Esophagus squamous epithelium (tissue), 5 donors: Measurements from ENCODE around the gene PLTP. TPM values are rescaled to one million over a fixed set of nuclear protein-coding genes. Genes with fewer than 3 reads are reported as not detected.
A peak's percentile ranks its signal among the peaks of the same experiment; 100 is the strongest.

Experiments
- DNase-seq: peaks from one replicate; lab custom pipeline; 2025; lab: John Stamatoyannopoulos, UW
- H3K27ac ChIP-seq, 4 donors: fragments of 200-600 bp; sonication (generic); one replicate each; pipeline ENCODE4 v1.5.1; 2016 to 2019; ENCODE audit warnings: mild to moderate bottlenecking in 1 of 4
- H3K27me3 ChIP-seq, 4 donors: fragments of 200-600 bp; sonication (generic); 1 replicate in 3 of 4; 2 replicates in 1 of 4; pipeline versions ENCODE4 v1.5.1 to v1.6.0; 2017 to 2021; ENCODE audit warnings: antibody characterized with exemption in 1 of 4
- H3K36me3 ChIP-seq, 3 donors: fragments of 200-600 bp; sonication (generic); one replicate each; pipeline ENCODE4 v1.5.1; 2016 to 2019
- H3K4me1 ChIP-seq, 3 donors: fragments of 200-600 bp; sonication (generic); one replicate each; pipeline ENCODE4 v1.5.1; 2017 to 2019
- H3K4me3 ChIP-seq, 4 donors: fragments of 200-600 bp; sonication (generic); 1 replicate in 3 of 4; 2 replicates in 1 of 4; pipeline ENCODE4 v1.5.1; 2016 to 2019; ENCODE audit warnings: mild to moderate bottlenecking in 2 of 4, moderate library complexity in 1 of 4
- H3K9me3 ChIP-seq, 3 donors: fragments of 200-600 bp; sonication (generic); one replicate each; pipeline ENCODE4 v1.5.1; 2016 to 2019
- CTCF ChIP-seq, 6 experiments: fragments of 450-650 bp in 4 of 6; fragments of 200-600 bp in 2 of 6; sonication (generic) in 2 of 6; IDR thresholded peaks; one replicate each; pipeline ENCODE4 v1.5.1; 2016 to 2019; ENCODE audit warnings: antibody characterized with exemption in 6 of 6, mild to moderate bottlenecking in 4 of 6, moderate library complexity in 4 of 6
- POLR2A ChIP-seq, 4 donors: fragments of 450-650 bp; IDR thresholded peaks; one replicate each; pipeline ENCODE4 v1.6.1; 2017; ENCODE audit warnings: antibody characterized with exemption in 4 of 4, mild to moderate bottlenecking in 4 of 4, moderate library complexity in 3 of 4
- WGBS, 2 donors: methylation state at CpG; one replicate each; pipeline ENCODE4 v1.1.5; 2018; 5-methylcytosine and 5-hydroxymethylcytosine counted together
- intact Hi-C: fragments of 100-400 bp; cut with DNase I; formaldehyde crosslinking; loops from one replicate; pipeline ENCODE4 v1.15.0; 2022
- total RNA-seq, 4 donors: library from RNA; depleted of rRNA; stranded (reverse); fragments of >200 nt; gene quantifications; one replicate each; pipeline ENCODE4 v1.1.0, GENCODE V29; 2016
- donor health status: DM: yes; HTN: yes; CAD: no.

Gene PLTP
- total RNA-seq, 4 donors from 2014 or later, result 5.9 to 248 (median 92.6) TPM

GRCh38 chr20:45950330-45950646 lies 38.3 kb upstream of the PLTP start:
- Histone ChIP-seq H3K4me1 (peaks cover 13 to 69% (median 26%) of the 10 kb centered on the region in 3 donors), H3K36me3 (peaks cover 51 to 91% (median 59%) of the 10 kb centered on the region in 3 donors), H3K27me3 (no peaks in the 10 kb centered on the region), H3K27ac (peak overlapping the region in 1 of 4 donors; percentile 21), H3K9me3 (no peaks in the 10 kb centered on the region), H3K4me3 (no peak overlapping the region)
- intact Hi-C loops, result no loop called here
- 49% methylated on average over 5 of the region's 9 CpGs; no CpG with 5 or more reads in 1 of the 2 donors for WGBS, 2 donors
- no peak for DNase-seq
- TF ChIP-seq CTCF (IDR thresholded peaks at IDR 0.05) (no peak), POLR2A (IDR thresholded peaks at IDR 0.05) (no peak)

DNA sequence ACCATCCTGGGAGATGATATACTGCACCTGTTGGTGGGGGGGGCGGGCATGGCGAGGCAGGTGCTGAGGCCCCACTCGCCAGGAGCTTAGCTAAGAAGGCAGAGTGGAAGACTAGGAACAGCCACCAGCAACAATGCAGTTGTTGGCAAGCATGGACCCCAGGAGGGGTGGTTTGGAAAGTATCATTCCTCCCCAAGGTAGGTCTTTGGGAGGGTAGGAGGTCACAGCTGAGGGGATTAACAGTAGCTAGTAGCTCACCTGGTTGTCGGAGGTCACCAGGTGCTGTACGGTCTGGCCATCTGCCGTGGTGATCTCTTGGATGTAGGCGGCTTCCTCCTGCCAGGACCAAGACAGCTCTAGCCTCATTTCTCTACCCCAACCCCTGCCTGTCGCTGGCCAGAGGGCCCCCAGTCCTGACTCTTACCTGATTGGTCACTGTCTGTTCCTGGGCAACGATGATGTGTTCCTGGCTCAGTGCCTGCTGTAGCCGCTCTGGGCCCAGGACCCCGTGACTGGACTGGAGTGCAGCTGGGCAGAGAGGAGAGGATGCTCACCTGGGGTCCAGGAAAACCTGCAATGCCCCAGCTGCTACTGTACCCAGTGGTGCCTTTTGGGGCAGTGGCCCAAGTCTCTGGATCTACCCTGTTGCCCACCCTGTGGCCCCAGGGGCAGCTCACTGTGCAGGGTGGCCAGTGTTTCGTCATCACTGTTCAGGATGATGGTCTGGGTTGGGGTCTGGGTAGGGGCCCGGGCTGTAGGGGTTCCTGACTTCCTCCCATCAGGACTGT lies 37.8 kb upstream of the PLTP start:
- Histone ChIP-seq H3K27me3 (no peaks in the 10 kb centered on the region), H3K27ac (peak overlapping the region in 1 of 4 donors; percentile 21), H3K4me1 (peaks cover 17 to 74% (median 27%) of the 10 kb centered on the region in 3 donors), H3K36me3 (peaks cover 56 to 95% (median 61%) of the 10 kb centered on the region in 3 donors), H3K4me3 (no peak overlapping the region), H3K9me3 (no peaks in the 10 kb centered on the region)
- no peak for DNase-seq
- no peak for TF ChIP-seq CTCF (IDR thresholded peaks at IDR 0.05)
- intact Hi-C loops, result loop anchor here (10.0 kb wide), 1 partner anchor 55 kb away; the partner anchor contains the start of genes CTSA and NEURL2
- 90 to 97% methylated on average over 4 to 6 of the region's 13 CpGs for WGBS, 2 donors

- peak overlapping the region in 3 of 4 donors; percentile 11 to 84 (median 79) for H3K27ac ChIP-seq
- H3K9me3 ChIP-seq, result no peaks in the 10 kb centered on the region
- DNase-seq, result no peak
- intact Hi-C loops, result loop anchor here (10.0 kb wide), 1 partner anchor 54 kb away; the partner anchor contains the start of genes CTSA and NEURL2
- peaks cover 59 to 100% (median 61%) of the 10 kb centered on the region in 3 donors for H3K36me3 ChIP-seq
- H3K27me3 ChIP-seq, result no peaks in the 10 kb centered on the region
- no peak for TF ChIP-seq CTCF (IDR thresholded peaks at IDR 0.05)
- no peak for TF ChIP-seq POLR2A (IDR thresholded peaks at IDR 0.05)
- peaks cover 22 to 82% (median 27%) of the 10 kb centered on the region in 3 donors for H3K4me1 ChIP-seq
- WGBS, 2 donors, result 56% methylated on average over 5 of the region's 10 CpGs; no CpG with 5 or more reads in 1 of the 2 donors
- no peak overlapping the region for H3K4me3 ChIP-seq
Measured at GRCh38 chr20:45948742-45949541, 37.0 kb upstream of the PLTP start.

DNA sequence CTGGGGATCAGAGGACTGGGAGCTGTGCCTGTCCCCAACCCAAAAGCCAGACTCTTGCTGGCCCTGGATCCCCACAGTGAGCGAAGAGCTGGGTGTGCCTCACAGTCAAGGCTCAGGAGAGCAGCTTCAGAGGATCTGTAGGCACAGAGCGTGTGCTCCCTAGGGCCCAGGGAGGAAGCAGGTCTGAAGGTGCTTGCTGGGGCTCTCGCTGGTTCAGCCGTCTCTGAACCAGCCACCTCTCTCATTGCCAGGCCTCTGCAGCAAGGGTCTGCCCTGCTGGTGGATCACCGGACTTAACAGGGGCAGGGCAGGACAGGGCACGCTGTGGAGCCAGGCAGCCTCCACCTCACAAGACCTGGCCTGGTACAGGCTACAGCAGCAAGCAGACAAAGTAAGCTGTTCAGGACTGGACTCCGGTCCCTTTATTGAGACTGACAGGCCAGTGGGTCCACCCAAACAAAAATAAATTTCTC lies 36.3 kb upstream of the PLTP start:
- peaks cover 66 to 100% (median 67%) of the 10 kb centered on the region in 3 donors for H3K36me3 ChIP-seq
- peaks cover 22 to 85% (median 27%) of the 10 kb centered on the region in 3 donors for H3K4me1 ChIP-seq
- DNase-seq, result no peak
- TF ChIP-seq POLR2A (IDR thresholded peaks at IDR 0.05), result no peak
- TF ChIP-seq CTCF (IDR thresholded peaks at IDR 0.05), result no peak
- 80 to 100% methylated on average over 1 of the region's 7 CpGs for WGBS, 2 donors
- peak overlapping the region in 3 of 4 donors; percentile 11 to 84 (median 79) for H3K27ac ChIP-seq
- H3K9me3 ChIP-seq, result no peaks in the 10 kb centered on the region
- no peak overlapping the region for H3K4me3 ChIP-seq
- no peaks in the 10 kb centered on the region for H3K27me3 ChIP-seq
- intact Hi-C loops, result loop anchor here (10.0 kb wide), 1 partner anchor 53 kb away; the partner anchor contains the start of genes CTSA and NEURL2
